Natural killer cell treated with Interleukin-12 subunit alpha and Interleukin-12 subunit beta and Interleukin-15 and Interleukin-18, amount 100 ng/mL, for 72 hours (primary cell): Measurements from ENCODE around the gene CDT1. TPM values are rescaled to one million over a fixed set of nuclear protein-coding genes. Genes with fewer than 3 reads are reported as not detected.
A peak's percentile ranks its signal among the peaks of the same experiment; 100 is the strongest.
"Not testable (repeated sequence)": the region's sequence is repeated elsewhere in the genome, so short reads cannot be mapped to it uniquely, and the experiment has no call there.

Experiments
- ATAC-seq, 2 donors: fragments of 150-1000 bp; cut with Tn5 transposase in 1 of 2; sonication (Bioruptor Pico), chemical (Tn5 transposase) in 1 of 2; 2 replicates each; pipeline ENCODE4 v1.10.0; 2021
- DNase-seq: peaks from one replicate; pipeline ENCODE4 v3.0.0; 2022; ENCODE audit warnings: low spot score
- H3K27ac Mint-ChIP-seq, 2 donors: 1 replicate in 1 of 2; 2 replicates in 1 of 2; pipeline ENCODE4 v1.8.0; 2022; ENCODE audit warnings: mixed read lengths in 2 of 2, mild to moderate bottlenecking in 1 of 2, moderate library complexity in 1 of 2
- H3K27me3 Mint-ChIP-seq, 2 donors: 1 replicate in 1 of 2; 2 replicates in 1 of 2; pipeline ENCODE4 v1.8.0; 2022; ENCODE audit warnings: mixed read lengths in 2 of 2
- H3K36me3 Mint-ChIP-seq: one replicate; pipeline ENCODE4 v1.8.0; 2022; ENCODE audit warnings: mixed read lengths
- H3K4me1 Mint-ChIP-seq, 2 donors: 1 replicate in 1 of 2; 2 replicates in 1 of 2; pipeline ENCODE4 v1.8.0; 2022; ENCODE audit warnings: low read depth in 2 of 2, mixed read lengths in 2 of 2, mild to moderate bottlenecking in 1 of 2
- H3K4me3 Mint-ChIP-seq: one replicate; pipeline ENCODE4 v1.8.0; 2022; ENCODE audit warnings: mixed read lengths
- H3K9me3 Mint-ChIP-seq: 2 replicates; pipeline ENCODE4 v1.8.0; 2022; ENCODE audit warnings: mixed read lengths
- total RNA-seq, 2 donors: library from RNA; stranded (reverse); gene quantifications; one replicate each; pipeline ENCODE4 v1.2.3, GENCODE V29; 2022

Gene CDT1
- total RNA-seq, 2 donors from 2014 or later: 50.0 to 129 TPM

- no peaks in the 10 kb centered on the region for H3K36me3 Mint-ChIP-seq
- no peaks in the 10 kb centered on the region for H3K27me3 Mint-ChIP-seq
- H3K4me3 Mint-ChIP-seq: no peak overlapping the region
- DNase-seq (no peak), ATAC-seq (no peak)
- no peak overlapping the region for H3K27ac Mint-ChIP-seq
- H3K9me3 Mint-ChIP-seq: no peaks in the 10 kb centered on the region
- peaks cover 21 to 26% of the 10 kb centered on the region in 2 donors for H3K4me1 Mint-ChIP-seq
Measured at GRCh38 chr16:88762941-88763340, 40.6 kb upstream of the CDT1 start.

DNA sequence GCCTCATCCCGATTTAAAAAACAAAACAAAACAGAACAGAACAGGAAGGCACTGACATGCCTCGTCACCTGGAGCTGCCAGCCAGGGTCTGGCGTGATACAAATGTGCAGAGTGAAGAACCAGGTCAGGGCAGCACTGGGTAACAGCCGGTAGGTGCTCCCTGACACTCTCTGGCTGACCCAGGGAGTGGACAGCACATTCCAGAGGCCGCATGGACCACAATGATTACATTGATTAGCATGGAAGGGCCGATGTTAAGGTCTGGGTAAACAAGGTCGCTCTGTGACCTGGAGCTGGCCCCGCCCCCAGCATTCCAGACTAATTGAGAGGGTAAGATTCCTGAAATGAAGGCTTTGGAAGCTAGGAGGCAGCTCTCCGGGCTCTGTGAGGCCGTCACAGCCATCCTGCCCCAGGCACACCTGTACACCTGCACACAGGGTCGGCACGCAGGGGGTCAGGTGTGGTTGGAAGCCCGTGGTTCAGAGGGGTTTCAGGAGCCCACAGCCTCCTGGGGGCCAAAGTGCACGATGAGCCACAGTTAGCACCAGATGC, 40.0 kb upstream of the CDT1 start:
- H3K27ac Mint-ChIP-seq: peak overlapping the region in 1 of 2 donors; percentile 13
- H3K27me3 Mint-ChIP-seq: no peaks in the 10 kb centered on the region
- H3K36me3 Mint-ChIP-seq: no peaks in the 10 kb centered on the region
- ATAC-seq: no peak
- H3K4me3 Mint-ChIP-seq: no peak overlapping the region
- DNase-seq: no peak
- no peaks in the 10 kb centered on the region for H3K9me3 Mint-ChIP-seq
- peaks cover 19 to 21% of the 10 kb centered on the region in 2 donors for H3K4me1 Mint-ChIP-seq

GRCh38 chr16:88764080-88764479, 39.5 kb upstream of the CDT1 start:
- Mint-ChIP-seq H3K27me3 (no peaks in the 10 kb centered on the region), H3K4me3 (no peak overlapping the region), H3K4me1 (peaks cover 15 to 19% of the 10 kb centered on the region in 2 donors), H3K36me3 (no peaks in the 10 kb centered on the region), H3K27ac (no peak overlapping the region), H3K9me3 (no peaks in the 10 kb centered on the region)
- DNase-seq (no peak), ATAC-seq (no peak)

GRCh38 chr16:88764913-88765349, 38.7 kb upstream of the CDT1 start:
- DNase-seq: no peak
- H3K27me3 Mint-ChIP-seq: no peaks in the 10 kb centered on the region
- no peak overlapping the region for H3K27ac Mint-ChIP-seq
- H3K36me3 Mint-ChIP-seq: no peaks in the 10 kb centered on the region
- H3K9me3 Mint-ChIP-seq: no peaks in the 10 kb centered on the region
- H3K4me3 Mint-ChIP-seq: no peak overlapping the region
- ATAC-seq: no peak
- H3K4me1 Mint-ChIP-seq: peaks cover 15 to 24% of the 10 kb centered on the region in 2 donors

GRCh38 chr16:88766975-88767374, 36.6 kb upstream of the CDT1 start:
- ATAC-seq (no peak), DNase-seq (no peak)
- no peaks in the 10 kb centered on the region for H3K36me3 Mint-ChIP-seq
- H3K27me3 Mint-ChIP-seq: no peaks in the 10 kb centered on the region
- no peaks in the 10 kb centered on the region for H3K9me3 Mint-ChIP-seq
- no peak overlapping the region for H3K4me3 Mint-ChIP-seq
- H3K27ac Mint-ChIP-seq: peak overlapping the region in 1 of 2 donors; percentile 41
- H3K4me1 Mint-ChIP-seq: peaks cover 15 to 28% of the 10 kb centered on the region in 2 donors

- Mint-ChIP-seq H3K4me1 (peaks cover 15 to 28% of the 10 kb centered on the region in 2 donors), H3K9me3 (no peaks in the 10 kb centered on the region), H3K36me3 (no peaks in the 10 kb centered on the region), H3K27ac (peak overlapping the region in 1 of 2 donors; percentile 41), H3K27me3 (no peaks in the 10 kb centered on the region), H3K4me3 (no peak overlapping the region)
- no peak for ATAC-seq
- DNase-seq: no peak
Measured at GRCh38 chr16:88767546-88768070, 36.0 kb upstream of the CDT1 start.

- ATAC-seq (no peak), DNase-seq (no peak)
- no peaks in the 10 kb centered on the region for H3K27me3 Mint-ChIP-seq
- H3K9me3 Mint-ChIP-seq: no peaks in the 10 kb centered on the region
- no peak overlapping the region for H3K4me3 Mint-ChIP-seq
- no peaks in the 10 kb centered on the region for H3K36me3 Mint-ChIP-seq
- no peak overlapping the region for H3K27ac Mint-ChIP-seq
- H3K4me1 Mint-ChIP-seq: peaks cover 14 to 27% of the 10 kb centered on the region in 2 donors
Measured at GRCh38 chr16:88768071-88768783, 35.4 kb upstream of the CDT1 start.

DNA sequence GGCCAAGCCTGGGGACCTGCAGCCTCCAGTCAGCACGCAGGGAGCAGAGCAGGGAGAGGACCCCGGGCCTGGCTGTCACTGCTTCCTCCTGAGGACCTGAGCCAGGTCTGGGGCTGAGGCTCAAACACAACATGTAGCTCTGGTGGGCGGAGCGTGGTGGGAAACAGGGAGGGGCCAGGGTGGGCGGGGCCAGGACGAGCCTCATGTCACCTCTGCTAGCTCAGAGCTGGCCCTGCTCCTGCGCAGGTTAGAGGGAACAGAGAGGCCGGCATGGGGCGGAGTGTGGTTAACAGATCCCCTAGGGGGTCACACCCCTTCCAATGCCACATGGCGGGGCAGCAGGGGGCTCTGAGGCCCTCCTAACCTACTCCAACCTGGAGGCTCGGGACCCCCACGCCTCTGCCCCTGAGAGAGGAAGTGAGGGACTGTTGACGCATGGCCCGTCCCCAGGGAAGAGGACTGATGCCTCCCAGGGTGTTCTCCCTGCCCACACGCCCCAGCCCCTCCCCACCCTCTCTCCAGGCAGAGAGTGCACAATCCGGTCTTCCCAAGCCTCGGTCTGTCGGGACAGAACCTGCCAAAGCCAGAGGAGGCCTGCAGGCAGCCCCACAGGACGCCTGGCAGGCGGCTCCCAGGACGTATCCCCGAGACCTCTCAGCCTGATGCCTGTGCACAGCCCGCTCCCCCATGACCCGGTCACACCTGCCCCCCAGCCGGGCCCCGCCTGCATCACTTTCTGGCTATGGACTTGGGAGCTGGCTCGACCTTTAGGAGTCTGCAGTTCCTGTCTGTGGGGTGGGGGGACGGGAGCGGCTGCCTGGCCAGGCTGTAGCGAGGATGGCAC, 33.8 kb upstream of the CDT1 start:
- H3K27ac Mint-ChIP-seq: no peak overlapping the region
- H3K27me3 Mint-ChIP-seq: no peaks in the 10 kb centered on the region
- H3K4me3 Mint-ChIP-seq: no peak overlapping the region
- no peaks in the 10 kb centered on the region for H3K9me3 Mint-ChIP-seq
- H3K36me3 Mint-ChIP-seq: no peaks in the 10 kb centered on the region
- no peak for ATAC-seq
- peaks cover 11 to 25% of the 10 kb centered on the region in 2 donors for H3K4me1 Mint-ChIP-seq
- no peak for DNase-seq

DNA sequence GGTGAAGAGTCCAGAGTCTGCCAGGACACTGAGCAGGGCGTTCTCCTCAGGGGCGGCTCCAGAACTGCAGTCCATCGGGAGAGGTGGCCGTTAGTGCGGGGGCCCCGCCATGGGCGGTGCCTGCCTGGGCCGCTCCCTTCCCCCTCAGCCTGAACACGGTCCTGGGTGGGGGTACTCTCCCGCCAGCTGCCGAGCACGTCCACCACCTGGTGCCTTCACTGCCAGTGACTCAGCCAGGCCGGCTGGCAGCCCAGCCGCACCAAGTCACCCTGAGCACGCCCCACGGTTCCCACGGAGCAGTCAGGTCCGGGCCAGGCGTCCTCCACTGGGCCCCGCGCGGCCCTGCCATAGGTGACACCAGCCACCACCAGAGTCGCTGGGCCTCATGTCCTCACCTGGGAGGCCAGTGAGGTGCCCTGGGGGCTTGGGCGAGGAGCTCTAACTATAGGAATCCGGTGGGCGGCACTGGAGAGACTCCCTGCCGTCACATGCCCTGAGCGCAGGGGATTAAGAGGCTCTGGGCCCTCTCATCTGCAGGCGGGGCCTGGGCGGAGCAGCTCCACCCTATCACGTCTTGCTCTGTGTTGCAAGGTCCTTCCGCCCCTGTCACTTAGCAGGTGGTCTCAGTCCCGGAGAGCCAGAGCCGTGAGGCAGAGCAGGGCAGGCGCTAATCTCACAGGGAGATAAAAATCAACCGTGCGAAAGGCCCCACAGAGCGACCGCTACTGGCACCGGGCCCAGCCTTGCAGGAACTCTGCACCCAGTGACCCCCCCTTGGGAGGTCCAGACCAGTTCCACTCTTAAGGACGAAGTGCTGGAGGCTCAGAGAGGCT, 32.9 kb upstream of the CDT1 start:
- DNase-seq: peak; percentile 89
- ATAC-seq: peak; percentile 84 to 93

GRCh38 chr16:88771294-88771772, 32.3 kb upstream of the CDT1 start:
- DNase-seq (no peak), ATAC-seq (no peak)
- H3K27me3 Mint-ChIP-seq: no peaks in the 10 kb centered on the region
- peak overlapping the region; percentile 26 to 60 for H3K27ac Mint-ChIP-seq
- peaks cover 7 to 20% of the 10 kb centered on the region in 2 donors for H3K4me1 Mint-ChIP-seq
- no peaks in the 10 kb centered on the region for H3K9me3 Mint-ChIP-seq
- no peaks in the 10 kb centered on the region for H3K36me3 Mint-ChIP-seq
- H3K4me3 Mint-ChIP-seq: peak overlapping the region; percentile 15

More for the DNA sequence above, 32.9 kb upstream of the CDT1 start:
- Mint-ChIP-seq H3K36me3 (no peaks in the 10 kb centered on the region), H3K27ac (peak overlapping the region; percentile 26 to 60), H3K9me3 (no peaks in the 10 kb centered on the region), H3K4me1 (peaks cover 11 to 25% of the 10 kb centered on the region in 2 donors), H3K27me3 (no peaks in the 10 kb centered on the region), H3K4me3 (peak overlapping the region; percentile 15)

GRCh38 chr16:88771781-88772180, 31.8 kb upstream of the CDT1 start:
- H3K4me1 Mint-ChIP-seq: peaks cover 7 to 20% of the 10 kb centered on the region in 2 donors
- not testable (repeated sequence) for H3K36me3 Mint-ChIP-seq, H3K9me3 Mint-ChIP-seq, ATAC-seq, DNase-seq, H3K27ac Mint-ChIP-seq, H3K27me3 Mint-ChIP-seq, H3K4me3 Mint-ChIP-seq

DNA sequence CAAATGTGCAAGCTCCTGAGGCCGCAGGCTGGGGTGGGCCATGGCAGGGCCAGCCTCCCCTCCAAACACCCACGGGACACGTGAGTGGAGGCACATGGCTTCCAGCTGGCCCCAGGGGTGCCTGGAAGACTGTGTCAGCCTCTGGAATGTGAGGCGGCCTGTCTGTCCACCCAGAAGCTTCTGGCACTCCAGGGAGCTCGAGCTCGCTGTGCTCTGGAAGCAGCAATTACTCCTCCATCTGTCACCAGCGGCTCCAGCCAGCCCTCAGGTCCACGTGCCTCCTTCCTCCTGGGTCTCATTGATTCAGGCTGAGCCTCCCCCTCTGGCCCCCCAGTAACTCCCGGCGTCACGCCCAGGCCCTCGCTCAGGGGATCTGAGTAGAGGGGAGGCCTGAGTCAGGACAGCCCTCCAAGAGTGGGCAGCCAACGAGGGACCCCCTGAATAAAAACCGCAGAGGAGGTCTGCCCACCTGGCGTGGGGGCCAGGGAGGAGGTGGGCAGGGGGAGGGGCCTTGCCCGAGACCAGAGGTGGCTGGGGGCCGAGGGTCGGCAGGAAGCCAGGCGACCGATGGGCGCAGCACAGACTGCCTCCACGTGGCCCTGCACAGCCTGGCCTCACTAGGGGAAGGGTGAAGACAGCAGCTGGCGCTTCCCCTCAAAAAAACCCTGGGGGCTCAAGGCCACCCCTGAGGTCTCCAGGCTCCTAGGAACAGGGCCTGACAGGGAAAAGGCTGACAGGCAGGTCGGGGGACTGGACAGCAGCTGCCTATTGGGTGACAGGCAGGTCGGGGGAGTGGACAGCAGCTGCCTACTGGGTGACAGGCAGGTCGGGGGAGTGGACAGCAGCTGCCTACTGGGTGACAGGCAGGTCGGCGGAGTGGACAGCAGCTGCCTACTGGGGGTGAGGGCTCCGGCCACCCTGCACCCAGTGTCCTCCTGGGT, 30.4 kb upstream of the CDT1 start:
- Mint-ChIP-seq H3K4me1 (peaks cover 0 to 18% of the 10 kb centered on the region in 2 donors), H3K27me3 (no peaks in the 10 kb centered on the region), H3K9me3 (no peaks in the 10 kb centered on the region), H3K4me3 (no peak overlapping the region), H3K36me3 (no peaks in the 10 kb centered on the region), H3K27ac (no peak overlapping the region)
- DNase-seq (no peak), ATAC-seq (no peak)
